Measurements from ENCODE around the gene SDHC.

Gene SDHC

GRCh38 chr1:161273402-161273801, 40.8 kb upstream of the SDHC start:
- Histone ChIP-seq H3K4me3 (ENCODE audit: low read length) (no peak overlapping the region), H2BK5ac (ENCODE audit: low read length) (no peak overlapping the region), H3K56ac (ENCODE audit: low read length) (no peak overlapping the region), H3K9ac (ENCODE audit: low read length) (no peak overlapping the region), H3K4ac (ENCODE audit: low read depth, low read length) (no peak overlapping the region), H2BK15ac (replicated peaks; ENCODE audit: low read depth) (no peak overlapping the region), H3K27ac (ENCODE audit: low read depth, low read length) (no peak overlapping the region), H4K5ac (ENCODE audit: low read length) (no peak overlapping the region), H3K4me2 (ENCODE audit: low read length) (no peak overlapping the region), H2BK120ac (ENCODE audit: low read depth, low read length) (no peak overlapping the region), H3K36me3 (ENCODE audit: control insufficient read depth, insufficient read depth, low read length) (no peaks in the 10 kb centered on the region), H2AK5ac (ENCODE audit: low read length) (no peak overlapping the region), H3K27me3 (ENCODE audit: insufficient read depth, low read length, poor library complexity) (no peaks in the 10 kb centered on the region), H3K23ac (ENCODE audit: low read length) (no peak overlapping the region), H3K79me2 (ENCODE audit: control insufficient read depth, insufficient read depth, low read length) (no peaks in the 10 kb centered on the region), H3K4me1 (ENCODE audit: control insufficient read depth, low read depth, low read length) (no peaks in the 10 kb centered on the region), H3K18ac (ENCODE audit: low read length) (no peak overlapping the region), H4K8ac (ENCODE audit: low read depth, low read length) (no peak overlapping the region), H3K79me1 (ENCODE audit: low read length) (no peaks in the 10 kb centered on the region)
- no peak for DNase-seq
- WGBS (ENCODE audit: extremely low coverage, insufficient coverage, low lambda C conversion rate): no CpG with 5 or more reads among the region's 3 CpGs

GRCh38 chr1:161274874-161275273, 39.3 kb upstream of the SDHC start:
- Histone ChIP-seq H2BK120ac (ENCODE audit: low read depth, low read length) (no peak overlapping the region), H2AK5ac (ENCODE audit: low read length) (no peak overlapping the region), H3K4ac (ENCODE audit: low read depth, low read length) (no peak overlapping the region), H3K79me1 (ENCODE audit: low read length) (no peaks in the 10 kb centered on the region), H3K9ac (ENCODE audit: low read length) (no peak overlapping the region), H4K8ac (ENCODE audit: low read depth, low read length) (no peak overlapping the region), H3K4me1 (ENCODE audit: control insufficient read depth, low read depth, low read length) (no peaks in the 10 kb centered on the region), H2BK5ac (ENCODE audit: low read length) (no peak overlapping the region), H3K27me3 (ENCODE audit: insufficient read depth, low read length, poor library complexity) (no peaks in the 10 kb centered on the region), H3K4me2 (ENCODE audit: low read length) (no peak overlapping the region), H3K23ac (ENCODE audit: low read length) (no peak overlapping the region), H4K5ac (ENCODE audit: low read length) (no peak overlapping the region), H3K36me3 (ENCODE audit: control insufficient read depth, insufficient read depth, low read length) (no peaks in the 10 kb centered on the region), H2BK15ac (replicated peaks; ENCODE audit: low read depth) (no peak overlapping the region), H3K18ac (ENCODE audit: low read length) (no peak overlapping the region), H3K79me2 (ENCODE audit: control insufficient read depth, insufficient read depth, low read length) (no peaks in the 10 kb centered on the region), H3K27ac (ENCODE audit: low read depth, low read length) (no peak overlapping the region), H3K4me3 (ENCODE audit: low read length) (no peak overlapping the region), H3K56ac (ENCODE audit: low read length) (no peak overlapping the region)
- no CpG with 5 or more reads among the region's 3 CpGs for WGBS (ENCODE audit: extremely low coverage, insufficient coverage, low lambda C conversion rate)
- DNase-seq: no peak

GRCh38 chr1:161282991-161283390, 31.2 kb upstream of the SDHC start:
- Histone ChIP-seq H3K79me1 (ENCODE audit: low read length) (no peaks in the 10 kb centered on the region), H3K9ac (ENCODE audit: low read length) (no peak overlapping the region), H3K27ac (ENCODE audit: low read depth, low read length) (no peak overlapping the region), H4K5ac (ENCODE audit: low read length) (no peak overlapping the region), H3K4me3 (ENCODE audit: low read length) (no peak overlapping the region), H4K8ac (ENCODE audit: low read depth, low read length) (no peak overlapping the region), H2AK5ac (ENCODE audit: low read length) (no peak overlapping the region), H3K56ac (ENCODE audit: low read length) (no peak overlapping the region), H2BK15ac (replicated peaks; ENCODE audit: low read depth) (no peak overlapping the region), H3K36me3 (ENCODE audit: control insufficient read depth, insufficient read depth, low read length) (no peaks in the 10 kb centered on the region), H2BK120ac (ENCODE audit: low read depth, low read length) (no peak overlapping the region), H3K27me3 (ENCODE audit: insufficient read depth, low read length, poor library complexity) (no peaks in the 10 kb centered on the region), H3K23ac (ENCODE audit: low read length) (no peak overlapping the region), H2BK5ac (ENCODE audit: low read length) (no peak overlapping the region), H3K4me1 (ENCODE audit: control insufficient read depth, low read depth, low read length) (no peaks in the 10 kb centered on the region), H3K79me2 (ENCODE audit: control insufficient read depth, insufficient read depth, low read length) (no peaks in the 10 kb centered on the region), H3K4me2 (ENCODE audit: low read length) (no peak overlapping the region), H3K18ac (ENCODE audit: low read length) (no peak overlapping the region), H3K4ac (ENCODE audit: low read depth, low read length) (no peak overlapping the region)
- DNase-seq: no peak
- no CpG with 5 or more reads among the region's 1 CpG for WGBS (ENCODE audit: extremely low coverage, insufficient coverage, low lambda C conversion rate)

- Histone ChIP-seq H3K79me2 (ENCODE audit: control insufficient read depth, insufficient read depth, low read length) (no peaks in the 10 kb centered on the region), H3K18ac (ENCODE audit: low read length) (no peak overlapping the region), H3K9ac (ENCODE audit: low read length) (no peak overlapping the region), H2BK15ac (replicated peaks; ENCODE audit: low read depth) (no peak overlapping the region), H4K5ac (ENCODE audit: low read length) (no peak overlapping the region), H2AK5ac (ENCODE audit: low read length) (no peak overlapping the region), H3K36me3 (ENCODE audit: control insufficient read depth, insufficient read depth, low read length) (no peaks in the 10 kb centered on the region), H3K4me2 (ENCODE audit: low read length) (no peak overlapping the region), H3K56ac (ENCODE audit: low read length) (no peak overlapping the region), H3K23ac (ENCODE audit: low read length) (no peak overlapping the region), H3K4ac (ENCODE audit: low read depth, low read length) (no peak overlapping the region), H4K8ac (ENCODE audit: low read depth, low read length) (no peak overlapping the region), H3K27ac (ENCODE audit: low read depth, low read length) (no peak overlapping the region), H3K4me3 (ENCODE audit: low read length) (no peak overlapping the region), H3K27me3 (ENCODE audit: insufficient read depth, low read length, poor library complexity) (no peaks in the 10 kb centered on the region), H3K4me1 (ENCODE audit: control insufficient read depth, low read depth, low read length) (no peaks in the 10 kb centered on the region), H3K79me1 (ENCODE audit: low read length) (no peaks in the 10 kb centered on the region), H2BK120ac (ENCODE audit: low read depth, low read length) (no peak overlapping the region), H2BK5ac (ENCODE audit: low read length) (no peak overlapping the region)
- no CpG with 5 or more reads among the region's 2 CpGs for WGBS (ENCODE audit: extremely low coverage, insufficient coverage, low lambda C conversion rate)
- DNase-seq: no peak
These were observed 29.1 kb upstream of the SDHC start for GRCh38 chr1:161285113-161285512.

GRCh38 chr1:161285521-161285920, 28.7 kb upstream of the SDHC start:
- Histone ChIP-seq H3K9ac (ENCODE audit: low read length) (no peak overlapping the region), H3K23ac (ENCODE audit: low read length) (no peak overlapping the region), H2AK5ac (ENCODE audit: low read length) (no peak overlapping the region), H3K27ac (ENCODE audit: low read depth, low read length) (no peak overlapping the region), H4K8ac (ENCODE audit: low read depth, low read length) (no peak overlapping the region), H3K27me3 (ENCODE audit: insufficient read depth, low read length, poor library complexity) (no peaks in the 10 kb centered on the region), H3K4me1 (ENCODE audit: control insufficient read depth, low read depth, low read length) (no peaks in the 10 kb centered on the region), H3K36me3 (ENCODE audit: control insufficient read depth, insufficient read depth, low read length) (no peaks in the 10 kb centered on the region), H2BK15ac (replicated peaks; ENCODE audit: low read depth) (no peak overlapping the region), H3K4ac (ENCODE audit: low read depth, low read length) (no peak overlapping the region), H2BK120ac (ENCODE audit: low read depth, low read length) (no peak overlapping the region), H3K79me2 (ENCODE audit: control insufficient read depth, insufficient read depth, low read length) (no peaks in the 10 kb centered on the region), H3K56ac (ENCODE audit: low read length) (no peak overlapping the region), H3K79me1 (ENCODE audit: low read length) (no peaks in the 10 kb centered on the region), H2BK5ac (ENCODE audit: low read length) (no peak overlapping the region), H3K18ac (ENCODE audit: low read length) (no peak overlapping the region), H4K5ac (ENCODE audit: low read length) (no peak overlapping the region), H3K4me2 (ENCODE audit: low read length) (no peak overlapping the region), H3K4me3 (ENCODE audit: low read length) (no peak overlapping the region)
- no CpG with 5 or more reads among the region's 5 CpGs for WGBS (ENCODE audit: extremely low coverage, insufficient coverage, low lambda C conversion rate)
- no peak for DNase-seq

- DNase-seq: no peak
These were observed 26.6 kb upstream of the SDHC start for GRCh38 chr1:161287482-161288054.

More at GRCh38 chr1:161287482-161288054, 26.6 kb upstream of the SDHC start:
- Histone ChIP-seq H4K8ac (ENCODE audit: low read depth, low read length) (no peak overlapping the region), H3K18ac (ENCODE audit: low read length) (no peak overlapping the region), H3K27me3 (ENCODE audit: insufficient read depth, low read length, poor library complexity) (no peaks in the 10 kb centered on the region), H3K56ac (ENCODE audit: low read length) (no peak overlapping the region), H3K27ac (ENCODE audit: low read depth, low read length) (no peak overlapping the region), H3K79me2 (ENCODE audit: control insufficient read depth, insufficient read depth, low read length) (no peaks in the 10 kb centered on the region), H3K79me1 (ENCODE audit: low read length) (no peaks in the 10 kb centered on the region), H2BK120ac (ENCODE audit: low read depth, low read length) (no peak overlapping the region), H3K23ac (ENCODE audit: low read length) (no peak overlapping the region), H3K4me2 (ENCODE audit: low read length) (no peak overlapping the region), H3K4me1 (ENCODE audit: control insufficient read depth, low read depth, low read length) (no peaks in the 10 kb centered on the region), H2BK15ac (replicated peaks; ENCODE audit: low read depth) (no peak overlapping the region), H3K36me3 (ENCODE audit: control insufficient read depth, insufficient read depth, low read length) (no peaks in the 10 kb centered on the region), H2BK5ac (ENCODE audit: low read length) (no peak overlapping the region), H3K4me3 (ENCODE audit: low read length) (no peak overlapping the region), H4K5ac (ENCODE audit: low read length) (no peak overlapping the region), H2AK5ac (ENCODE audit: low read length) (no peak overlapping the region), H3K4ac (ENCODE audit: low read depth, low read length) (no peak overlapping the region), H3K9ac (ENCODE audit: low read length) (no peak overlapping the region)
- no CpG with 5 or more reads among the region's 3 CpGs for WGBS (ENCODE audit: extremely low coverage, insufficient coverage, low lambda C conversion rate)
